Mesendoderm (in vitro differentiated cells): ENCODE results near the gene HMHB1.

Experiments
- DNase-seq: peaks from one replicate; pipeline ENCODE4 v3.0.0; 2013
- H2AK5ac ChIP-seq: 2 replicates; pipeline ENCODE4 v1.6.1; 2013; ENCODE audit warnings: low read length, inconsistent platforms
- H2BK120ac ChIP-seq: 2 replicates; pipeline ENCODE4 v1.6.1; 2013; ENCODE audit warnings: low read depth, mild to moderate bottlenecking, low read length, moderate library complexity, mixed read lengths
- H2BK15ac ChIP-seq: replicated peaks from 2 replicates; pipeline ENCODE4 v1.6.1; 2013; ENCODE audit warnings: low read depth, mild to moderate bottlenecking, moderate library complexity
- H2BK5ac ChIP-seq: 2 replicates; pipeline ENCODE4 v1.6.1; 2013; ENCODE audit warnings: low read length, inconsistent platforms
- H3K18ac ChIP-seq: 2 replicates; pipeline ENCODE4 v1.6.1; 2013; ENCODE audit warnings: mild to moderate bottlenecking, low read length, mixed read lengths
- H3K23ac ChIP-seq: one replicate; pipeline ENCODE4 v1.6.1; 2013; ENCODE audit warnings: low read length
- H3K27ac ChIP-seq: 2 replicates; pipeline ENCODE4 v1.5.1; 2013; ENCODE audit warnings: low read depth, mild to moderate bottlenecking, inconsistent platforms, low read length, moderate library complexity
- H3K27me3 ChIP-seq: 2 replicates; pipeline ENCODE4 v1.6.1; 2013; ENCODE audit warnings: low read length, control low read depth, mild to moderate bottlenecking, inconsistent platforms; ENCODE audit not compliant: insufficient read depth, poor library complexity
- H3K36me3 ChIP-seq: 2 replicates; pipeline ENCODE4 v1.6.1; 2013; ENCODE audit warnings: low read length, inconsistent platforms; ENCODE audit not compliant: control insufficient read depth, insufficient read depth
- H3K4ac ChIP-seq: one replicate; pipeline ENCODE4 v1.6.1; 2013; ENCODE audit warnings: low read depth, mild to moderate bottlenecking, low read length, moderate library complexity
- H3K4me1 ChIP-seq: 2 replicates; pipeline ENCODE4 v1.6.1; 2013; ENCODE audit warnings: low read depth, low read length, inconsistent platforms; ENCODE audit not compliant: control insufficient read depth
- H3K4me2 ChIP-seq: 2 replicates; pipeline ENCODE4 v1.6.1; 2013; ENCODE audit warnings: low read length
- H3K4me3 ChIP-seq: 2 replicates; pipeline ENCODE4 v1.5.1; 2013; ENCODE audit warnings: mild to moderate bottlenecking, low read length
- H3K56ac ChIP-seq: one replicate; pipeline ENCODE4 v1.6.1; 2013; ENCODE audit warnings: low read length
- H3K79me1 ChIP-seq: 2 replicates; pipeline ENCODE4 v1.6.1; 2013; ENCODE audit warnings: low read length, inconsistent platforms
- H3K79me2 ChIP-seq: 2 replicates; pipeline ENCODE4 v1.6.1; 2013; ENCODE audit warnings: mild to moderate bottlenecking, low read length; ENCODE audit not compliant: control insufficient read depth, insufficient read depth
- H3K9ac ChIP-seq: 2 replicates; pipeline ENCODE4 v1.6.1; 2013; ENCODE audit warnings: low read length, inconsistent platforms
- H4K5ac ChIP-seq: one replicate; pipeline ENCODE4 v1.6.1; 2013; ENCODE audit warnings: low read length
- H4K8ac ChIP-seq: one replicate; pipeline ENCODE4 v1.6.1; 2013; ENCODE audit warnings: low read depth, mild to moderate bottlenecking, control low read depth, low read length, moderate library complexity
- WGBS: extraction: QIAGEN DNeasy Blood & Tissue Kit; methylation state at CpG from one replicate; pipeline ENCODE4 v1.1.7; 2013; ENCODE audit warnings: low lambda C conversion rate, missing lambda C conversion rate; ENCODE audit not compliant: insufficient coverage; ENCODE audit errors: extremely low coverage; 5-methylcytosine and 5-hydroxymethylcytosine counted together

Gene HMHB1

DNA sequence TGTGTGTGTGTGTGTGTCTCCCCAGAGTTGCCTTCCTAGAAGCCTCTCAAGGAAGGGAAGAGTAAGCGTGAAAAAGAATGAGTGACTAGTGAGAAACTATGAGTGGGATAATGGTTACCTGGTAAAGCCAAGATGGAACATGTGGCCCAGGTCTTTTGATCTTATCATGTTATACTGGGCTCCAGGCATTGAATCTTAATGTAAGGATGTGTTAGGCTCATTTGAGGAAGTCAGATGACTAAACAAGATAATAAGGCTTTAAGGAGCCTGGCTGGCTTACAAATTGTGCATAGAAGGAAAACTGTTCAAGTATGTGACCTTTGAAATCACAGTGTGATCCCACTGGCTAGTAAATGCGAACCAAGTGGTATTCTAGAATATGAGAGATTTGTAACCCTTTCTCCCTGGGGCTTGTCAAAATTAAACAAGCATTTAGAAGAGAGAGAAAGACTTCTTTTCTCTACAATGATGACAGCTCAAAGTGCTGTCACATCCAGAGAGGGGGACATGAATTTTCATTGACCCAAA lies 29.9 kb upstream of the HMHB1 start:
- H3K4me1 ChIP-seq, result no peaks in the 10 kb centered on the region

DNA sequence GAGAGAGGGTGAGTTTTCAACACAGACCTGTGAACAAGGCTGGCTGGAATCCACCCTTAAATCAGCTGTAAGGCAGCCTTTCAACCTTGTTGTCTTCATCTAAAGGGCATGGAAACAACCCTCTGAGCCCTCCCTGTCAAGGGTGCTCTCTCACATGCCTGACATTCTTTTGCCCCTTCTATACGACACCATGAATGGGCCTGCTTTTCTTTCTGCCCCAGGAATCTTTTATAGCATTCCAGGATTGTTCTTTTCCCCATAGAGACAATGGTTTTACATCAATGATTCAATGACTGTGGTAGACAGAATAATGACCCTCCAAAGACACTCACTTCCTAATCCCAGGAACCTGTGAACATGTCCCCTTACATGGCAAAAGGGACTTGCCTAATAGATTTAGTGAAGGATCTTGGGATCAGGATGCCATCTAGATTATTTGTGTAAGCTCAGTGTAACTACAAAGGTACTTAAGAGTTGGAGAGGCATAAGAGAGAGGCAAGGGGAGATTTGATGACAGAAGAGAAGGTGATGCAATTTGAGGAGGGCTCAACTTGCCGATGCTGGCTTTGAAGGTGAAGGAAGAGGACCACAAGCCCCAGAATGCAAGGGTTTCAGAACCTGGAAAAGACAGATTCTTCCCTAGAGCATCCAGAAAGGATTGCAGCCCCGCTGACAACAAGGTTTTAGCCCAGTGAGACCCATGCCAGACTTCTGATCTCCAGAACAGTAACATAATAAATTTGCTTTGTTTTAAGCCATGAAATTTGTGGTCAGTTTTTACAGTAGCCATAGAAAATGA lies 29.2 kb upstream of the HMHB1 start:
- Histone ChIP-seq H3K9ac (no peak overlapping the region), H3K36me3 (no peaks in the 10 kb centered on the region), H3K56ac (no peak overlapping the region), H3K23ac (no peak overlapping the region), H3K4me3 (no peak overlapping the region), H3K4me1 (no peaks in the 10 kb centered on the region), H3K79me1 (no peaks in the 10 kb centered on the region), H4K8ac (no peak overlapping the region), H2BK5ac (no peak overlapping the region), H4K5ac (no peak overlapping the region), H3K4ac (peak overlapping the region; percentile 68), H3K4me2 (no peak overlapping the region), H3K79me2 (no peaks in the 10 kb centered on the region), H2BK120ac (no peak overlapping the region), H3K18ac (peak overlapping the region; percentile 89), H3K27ac (no peak overlapping the region), H2AK5ac (no peak overlapping the region), H2BK15ac (no peak overlapping the region), H3K27me3 (no peaks in the 10 kb centered on the region)
- WGBS, result no CpG with 5 or more reads among the region's 3 CpGs
- DNase-seq, result peak; percentile 96

More for the DNA sequence above, 29.9 kb upstream of the HMHB1 start:
- Histone ChIP-seq H3K79me1 (no peaks in the 10 kb centered on the region), H3K56ac (no peak overlapping the region), H3K4ac (no peak overlapping the region), H2BK15ac (no peak overlapping the region), H2BK120ac (no peak overlapping the region), H3K79me2 (no peaks in the 10 kb centered on the region), H3K23ac (no peak overlapping the region), H2BK5ac (no peak overlapping the region), H3K4me2 (no peak overlapping the region), H4K5ac (no peak overlapping the region), H2AK5ac (no peak overlapping the region), H4K8ac (no peak overlapping the region), H3K9ac (no peak overlapping the region), H3K27me3 (no peaks in the 10 kb centered on the region), H3K18ac (no peak overlapping the region), H3K27ac (no peak overlapping the region), H3K4me3 (no peak overlapping the region), H3K36me3 (no peaks in the 10 kb centered on the region)
- peak; percentile 61 for DNase-seq
- no CpG with 5 or more reads among the region's 2 CpGs for WGBS

DNA sequence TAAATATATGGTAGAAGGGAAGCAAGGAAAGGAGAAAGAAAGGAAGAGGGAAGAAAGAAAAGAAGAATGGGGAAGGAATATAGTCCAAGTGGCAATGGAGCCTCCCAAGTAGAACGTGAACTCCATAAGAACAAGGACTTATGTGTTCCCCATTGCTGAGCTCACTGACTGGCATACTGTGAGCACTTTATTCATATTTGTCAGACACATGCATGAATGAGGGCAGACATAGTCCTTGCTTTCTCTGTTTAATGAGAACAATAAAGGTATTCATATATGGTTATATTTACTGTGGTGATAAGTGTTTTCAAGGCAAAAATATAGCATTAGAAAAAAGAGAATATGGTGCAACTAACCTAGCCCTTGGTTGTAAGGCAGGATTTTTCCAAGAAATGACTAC lies 23.6 kb upstream of the HMHB1 start:
- Histone ChIP-seq H3K27ac (no peak overlapping the region), H2BK15ac (no peak overlapping the region), H2BK120ac (no peak overlapping the region), H3K4ac (no peak overlapping the region), H3K4me3 (no peak overlapping the region), H3K79me1 (no peaks in the 10 kb centered on the region), H3K9ac (no peak overlapping the region), H3K79me2 (no peaks in the 10 kb centered on the region), H3K27me3 (no peaks in the 10 kb centered on the region), H4K5ac (no peak overlapping the region), H4K8ac (no peak overlapping the region), H2AK5ac (no peak overlapping the region), H3K18ac (no peak overlapping the region), H3K4me2 (no peak overlapping the region), H2BK5ac (no peak overlapping the region), H3K36me3 (no peaks in the 10 kb centered on the region), H3K4me1 (no peaks in the 10 kb centered on the region), H3K23ac (no peak overlapping the region), H3K56ac (no peak overlapping the region)
- no CpG with 5 or more reads among the region's 1 CpG for WGBS
- no peak for DNase-seq

DNA sequence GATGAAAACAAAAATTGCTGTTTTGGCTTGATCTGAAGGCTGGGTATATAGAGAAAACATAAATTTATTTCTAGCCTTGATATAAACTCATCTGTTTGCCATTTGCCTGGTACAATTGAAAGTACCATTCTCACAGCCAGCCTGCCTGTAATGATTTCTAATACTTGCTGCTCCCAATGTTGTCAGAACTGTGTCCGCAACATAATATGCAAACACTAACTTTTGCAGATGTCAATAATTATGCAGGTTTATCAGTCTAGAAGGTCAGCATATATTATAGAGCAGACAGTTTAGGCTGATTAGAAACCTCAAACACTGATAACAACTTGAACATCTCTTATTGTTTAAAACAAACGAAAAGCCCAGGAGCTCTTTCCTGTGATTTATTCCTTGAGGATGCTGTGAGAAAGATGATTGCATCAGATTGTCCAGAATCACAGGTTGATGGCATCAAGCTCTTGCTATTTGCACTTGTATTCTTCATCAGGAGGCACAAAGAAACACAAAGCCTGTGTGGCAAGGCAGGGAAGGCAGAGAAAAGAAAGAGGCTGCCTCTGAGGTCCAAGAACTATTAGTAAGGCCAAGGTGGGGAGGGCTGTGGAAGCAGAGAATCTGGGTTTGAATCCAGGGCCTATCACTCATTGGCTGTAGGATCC lies 21.4 kb upstream of the HMHB1 start:
- no peak overlapping the region for H4K8ac ChIP-seq
- H3K9ac ChIP-seq, result no peak overlapping the region
- H2AK5ac ChIP-seq, result no peak overlapping the region
- no peaks in the 10 kb centered on the region for H3K4me1 ChIP-seq
- no peaks in the 10 kb centered on the region for H3K79me1 ChIP-seq
- no peak overlapping the region for H4K5ac ChIP-seq
- no peak overlapping the region for H2BK5ac ChIP-seq
- H3K18ac ChIP-seq, result no peak overlapping the region
- H2BK120ac ChIP-seq, result no peak overlapping the region
- H3K56ac ChIP-seq, result no peak overlapping the region
- no peaks in the 10 kb centered on the region for H3K36me3 ChIP-seq
- H3K23ac ChIP-seq, result no peak overlapping the region
- no peaks in the 10 kb centered on the region for H3K27me3 ChIP-seq
- no peak overlapping the region for H3K27ac ChIP-seq
- no peaks in the 10 kb centered on the region for H3K79me2 ChIP-seq
- H3K4me3 ChIP-seq, result no peak overlapping the region
- no peak overlapping the region for H3K4me2 ChIP-seq
- H3K4ac ChIP-seq, result no peak overlapping the region
- DNase-seq, result no peak
- no peak overlapping the region for H2BK15ac ChIP-seq
- WGBS, result no CpG with 5 or more reads among the region's 2 CpGs

DNA sequence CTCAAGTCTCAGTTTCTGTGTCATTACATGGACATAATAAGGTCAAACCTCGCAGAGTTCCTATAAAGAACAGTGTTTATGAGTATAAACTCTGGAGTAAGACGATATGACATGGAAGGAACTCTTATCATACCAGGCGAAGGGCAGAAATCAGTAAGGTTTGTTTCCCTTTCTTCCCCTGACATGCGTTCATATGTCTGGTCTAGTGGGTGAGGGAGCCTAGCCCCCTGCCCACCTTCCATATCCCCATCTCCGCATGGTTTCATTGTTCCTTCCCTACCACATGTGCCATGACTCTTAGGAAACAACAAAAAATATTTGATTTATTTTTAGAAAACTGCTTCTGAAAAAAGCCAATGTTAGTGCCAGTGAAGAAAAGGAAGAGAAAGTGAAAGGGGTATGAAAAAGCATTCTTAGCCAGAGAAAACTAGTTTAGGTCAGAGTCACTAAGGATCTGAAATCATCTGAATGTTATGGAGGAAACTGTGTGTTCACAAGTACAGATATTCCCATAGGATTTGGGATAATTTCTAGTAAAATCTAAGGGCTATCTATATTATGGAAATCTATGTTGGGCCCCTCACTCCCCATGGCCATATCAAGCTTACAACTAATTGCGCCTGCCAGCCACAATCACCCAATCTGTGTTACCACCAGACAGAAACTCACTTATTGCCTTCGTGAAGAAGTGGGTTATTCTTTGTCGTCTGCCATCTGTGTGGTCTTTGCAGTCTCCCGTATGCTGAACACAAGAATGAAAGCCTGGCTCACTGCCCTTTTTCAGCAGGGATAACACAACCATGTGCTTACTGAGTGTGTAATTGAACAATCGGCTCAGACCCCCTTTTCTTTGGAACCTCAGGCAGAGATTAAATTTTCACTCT lies 19.9 kb upstream of the HMHB1 start:
- no peak for DNase-seq
- Histone ChIP-seq H3K4me3 (no peak overlapping the region), H3K56ac (no peak overlapping the region), H3K4me2 (no peak overlapping the region), H3K9ac (no peak overlapping the region), H3K27ac (no peak overlapping the region), H2AK5ac (no peak overlapping the region), H3K4ac (no peak overlapping the region), H3K4me1 (no peaks in the 10 kb centered on the region), H2BK15ac (no peak overlapping the region), H4K8ac (no peak overlapping the region), H3K79me1 (no peaks in the 10 kb centered on the region), H3K23ac (no peak overlapping the region), H3K79me2 (no peaks in the 10 kb centered on the region), H2BK5ac (no peak overlapping the region), H3K18ac (no peak overlapping the region), H2BK120ac (no peak overlapping the region), H3K36me3 (no peaks in the 10 kb centered on the region), H4K5ac (no peak overlapping the region), H3K27me3 (no peaks in the 10 kb centered on the region)
- WGBS, result no CpG with 5 or more reads among the region's 10 CpGs
